A549 (cell line): Measurements from ENCODE around the gene SCAP. TPM values are rescaled to one million over a fixed set of nuclear protein-coding genes. Genes with fewer than 3 reads are reported as not detected.

Experiments used
- ATAC-seq, 2 experiments: fragments of 200-7000 bp in 1 of 2; fragments of >200 bp in 1 of 2; cut with Nextera tagmentation in 1 of 2; cut with Tn5 transposase in 1 of 2; 3 replicates each; pipeline versions ENCODE4 v1.8.0 to v1.9.1; 2018 to 2020; ENCODE audit warnings: mild to moderate bottlenecking in 1 of 2, moderate library complexity in 1 of 2
- CTCF ChIA-PET: fragments of 300-600 bp; sonication (Branson Sonifier 250); formaldehyde crosslinking; extraction: SDS; loops from one replicate; lab custom pipeline; 2021; ENCODE audit warnings: antibody characterized with exemption, inconsistent platforms; lab: Yijun Ruan, JAX
- POLR2A ChIA-PET: fragments of 350-600 bp; formaldehyde crosslinking; extraction: SDS; loops from one replicate; lab custom pipeline; 2021; ENCODE audit warnings: antibody characterized with exemption, inconsistent platforms; lab: Yijun Ruan, JAX
- DNase-seq, 2 experiments: peaks; one replicate each; pipeline versions ENCODE4 v3.0.0 to v3.0.0-alpha.2; 2011 to 2016; ENCODE audit warnings: low read depth in 1 of 2, low spot score in 1 of 2
- FAIRE-seq: peaks from 2 replicates; lab custom pipeline; 2011; peaks lifted over from hg19 to GRCh38; lab: Jason Lieb, UNC
- H3K27ac ChIP-seq, 2 experiments: fragments of >200 bp; sonication (Bioruptor Twin); formaldehyde crosslinking; 3 replicates each; pipeline ENCODE4 v1.5.1; 2016 to 2017
- H3K4me1 ChIP-seq: fragments of >200 bp; sonication (Bioruptor Twin); formaldehyde crosslinking; 3 replicates; pipeline ENCODE4 v1.6.1; 2016
- H3K4me2 ChIP-seq: fragments of >200 bp; sonication (Bioruptor Twin); formaldehyde crosslinking; 3 replicates; pipeline ENCODE4 v1.6.1; 2016
- H3K4me3 ChIP-seq: fragments of >200 bp; sonication (Bioruptor Twin); formaldehyde crosslinking; 3 replicates; pipeline ENCODE4 v1.5.1; 2016
- H3K9me3 ChIP-seq: fragments of >200 bp; sonication (Bioruptor Twin); formaldehyde crosslinking; 3 replicates; pipeline ENCODE4 v1.6.1; 2016
- CBX8 ChIP-seq: fragments of 200-600 bp; sonication (generic); IDR thresholded peaks from 2 replicates; pipeline ENCODE4 v1.6.1; 2016
- CHD4 ChIP-seq: fragments of 200-600 bp; sonication (generic); IDR thresholded peaks from 2 replicates; pipeline ENCODE4 v1.6.1; 2016; ENCODE audit warnings: antibody characterized with exemption, mild to moderate bottlenecking, borderline replicate concordance
- CTCF ChIP-seq: fragments of >200 bp; sonication (Bioruptor Twin); formaldehyde crosslinking; IDR thresholded peaks from 3 replicates; pipeline ENCODE4 v1.5.1; 2016
- ELK1 ChIP-seq: fragments of 150-350 bp; IDR thresholded peaks from 2 replicates; pipeline ENCODE4 v1.6.1; 2014; ENCODE audit warnings: low read depth, mild to moderate bottlenecking, low read length
- EP300 ChIP-seq, 2 experiments: fragments of >200 bp; sonication (Bioruptor Twin); formaldehyde crosslinking; IDR thresholded peaks; 2 replicates in 1 of 2; 3 replicates in 1 of 2; pipeline ENCODE4 v1.6.1; 2016 to 2017
- ESRRA ChIP-seq: fragments of 150-350 bp; IDR thresholded peaks from 2 replicates; pipeline ENCODE4 v1.6.1; 2014; ENCODE audit warnings: mild to moderate bottlenecking, low read length, borderline replicate concordance
- FOSB ChIP-seq: fragments of 250-450 bp; sonication (Bioruptor Pico); IDR thresholded peaks from 2 replicates; pipeline ENCODE4 v1.5.0; 2020; ENCODE audit warnings: mild to moderate bottlenecking, moderate library complexity
- GATA3 ChIP-seq: IDR thresholded peaks from 2 replicates; pipeline ENCODE4 v1.6.1; 2012; ENCODE audit warnings: borderline replicate concordance
- HEYL ChIP-seq: fragments of 250-450 bp; sonication (Bioruptor Pico); IDR thresholded peaks from 2 replicates; pipeline ENCODE4 v1.8.0; 2021; ENCODE audit warnings: mild to moderate bottlenecking, moderate library complexity
- HMGXB4 ChIP-seq: fragments of 250-450 bp; sonication (Bioruptor Pico); IDR thresholded peaks from 2 replicates; pipeline ENCODE4 v1.5.0; 2021; ENCODE audit warnings: mild to moderate bottlenecking, moderate library complexity, borderline replicate concordance
- JUN ChIP-seq, 2 experiments: fragments of >200 bp; sonication (Bioruptor Twin); formaldehyde crosslinking; IDR thresholded peaks; 2 replicates in 1 of 2; 3 replicates in 1 of 2; pipeline ENCODE4 v1.6.1; 2016 to 2017
- KDM1A ChIP-seq: fragments of 200-600 bp; sonication (generic); IDR thresholded peaks from 2 replicates; pipeline ENCODE4 v1.6.1; 2016; ENCODE audit warnings: low read depth, mild to moderate bottlenecking
- KDM5A ChIP-seq: fragments of 200-600 bp; sonication (generic); IDR thresholded peaks from 2 replicates; pipeline ENCODE4 v1.6.1; 2016; ENCODE audit warnings: antibody characterized with exemption, mild to moderate bottlenecking
- MAZ ChIP-seq: fragments of 150-350 bp; IDR thresholded peaks from 2 replicates; pipeline ENCODE4 v1.6.1; 2014; ENCODE audit warnings: antibody characterized with exemption, low read depth, low read length, borderline replicate concordance
- NPAS2 ChIP-seq: fragments of 250-450 bp; sonication (Bioruptor Pico); IDR thresholded peaks from 2 replicates; pipeline ENCODE4 v1.8.0; 2022; ENCODE audit warnings: mild to moderate bottlenecking, moderate library complexity, borderline replicate concordance
- NR3C1 ChIP-seq: fragments of >200 bp; sonication (Bioruptor Twin); formaldehyde crosslinking; IDR thresholded peaks from 3 replicates; pipeline ENCODE4 v1.6.1; 2017
- POLR2A ChIP-seq: IDR thresholded peaks from 2 replicates; pipeline ENCODE4 v1.6.1; 2012; ENCODE audit warnings: mild to moderate bottlenecking, low read length
- REST ChIP-seq: fragments of 200-600 bp; sonication (generic); IDR thresholded peaks from 2 replicates; pipeline ENCODE4 v1.6.1; 2016; ENCODE audit warnings: antibody characterized with exemption, mild to moderate bottlenecking, moderate library complexity
- RFX5 ChIP-seq: fragments of 450-650 bp; IDR thresholded peaks from 2 replicates; pipeline ENCODE4 v1.7.1; 2014; ENCODE audit warnings: antibody characterized with exemption, mild to moderate bottlenecking, moderate library complexity
- RNF2 ChIP-seq: fragments of 200-600 bp; sonication (generic); IDR thresholded peaks from 2 replicates; pipeline ENCODE4 v1.6.1; 2016; ENCODE audit warnings: low read depth, mild to moderate bottlenecking, antibody characterized with exemption, moderate library complexity, borderline replicate concordance
- SMC3 ChIP-seq: fragments of >200 bp; sonication (Bioruptor Twin); formaldehyde crosslinking; IDR thresholded peaks from 3 replicates; pipeline ENCODE4 v1.6.1; 2018; ENCODE audit warnings: inconsistent platforms
- TP53 ChIP-seq: fragments of 250-450 bp; sonication (Bioruptor Pico); IDR thresholded peaks from 2 replicates; pipeline ENCODE4 v1.5.0; 2021; ENCODE audit warnings: mild to moderate bottlenecking, moderate library complexity
- USF2 ChIP-seq: fragments of 450-650 bp; IDR thresholded peaks from 2 replicates; pipeline ENCODE4 v1.6.1; 2014; ENCODE audit warnings: antibody characterized with exemption
- ZNF302 ChIP-seq: fragments of 250-450 bp; sonication (Bioruptor Pico); IDR thresholded peaks from 2 replicates; pipeline ENCODE4 v1.9.0; 2021; ENCODE audit warnings: inconsistent platforms, mild to moderate bottlenecking, moderate library complexity
- ZSCAN20 ChIP-seq: fragments of 250-450 bp; sonication (Bioruptor Pico); IDR thresholded peaks from 2 replicates; pipeline ENCODE4 v1.8.0; 2022; ENCODE audit warnings: mild to moderate bottlenecking, moderate library complexity
- WGBS: methylation state at CpG from one replicate; pipeline ENCODE4 v1.1.6; 2017; ENCODE audit errors: missing lambda C conversion rate; 5-methylcytosine and 5-hydroxymethylcytosine counted together
- polyA plus RNA-seq, 4 experiments: library from polyadenylated mRNA; depleted of rRNA in 3 of 4; stranded (reverse); fragments of >200 nt; fragmentation: RNase III in 1 of 4; extraction: RNeasy Plus Mini Kit Qiagen cat#74134 plus additional on column Dnase treatment in 1 of 4; gene quantifications; 2 replicates in 3 of 4; 3 replicates in 1 of 4; pipeline ENCODE4 v1.2.3, GENCODE V29; 2011 to 2017

SCAP gene
- polyA plus RNA-seq, 2 of the 4 experiments (the other 2 are of a cell fraction) = 12.9 to 25.9 TPM

GRCh38 chr3:47427866-47428265, 47.9 kb downstream of the SCAP start:
- no peaks in the 10 kb centered on the region for H3K4me1 ChIP-seq
- no peaks in the 10 kb centered on the region for H3K9me3 ChIP-seq
- FAIRE-seq = no peak
- CTCF ChIA-PET = interaction anchor here (1.1 to 3.6 kb wide), 3 partner anchors 7 to 48 kb away, joined by 3 to 24 read pairs (median 12); partner anchors contain the start of gene SCAP
- TF ChIP-seq POLR2A (no peak), CHD4 (no peak), KDM5A (no peak), USF2 (no peak), JUN (IDR thresholded peaks at IDR 0.05) (no peak), ZSCAN20 (CRISPR knock-in tag) (no peak), FOSB (CRISPR knock-in tag) (no peak), RFX5 (no peak), HMGXB4 (CRISPR knock-in tag) (no peak), RNF2 (no peak), NPAS2 (CRISPR knock-in tag) (no peak)
- no peak overlapping the region for H3K4me3 ChIP-seq
- DNase-seq = no peak
- no peak for ATAC-seq
- POLR2A ChIA-PET = no interaction called here
- no peak overlapping the region for H3K27ac ChIP-seq
- 94% methylated on average over 3 of the region's 6 CpGs for WGBS
- H3K4me2 ChIP-seq = no peak overlapping the region

- Histone ChIP-seq H3K4me1 (0 out of 3 replicates have a peak, but pooled peaks cover 7% of the 10 kb centered on the region), H3K9me3 (no peaks in the 10 kb centered on the region), H3K4me3 (no peak overlapping the region), H3K4me2 (no peak overlapping the region), H3K27ac (no peak overlapping the region)
- DNase-seq (no peak), FAIRE-seq (no peak), ATAC-seq (no peak)
- TF ChIP-seq NPAS2 (CRISPR knock-in tag) (no peak), CTCF (no peak), USF2 (no peak), ESRRA (no peak), MAZ (no peak), GATA3 (no peak), ELK1 (no peak), CBX8 (no peak), HEYL (CRISPR knock-in tag) (no peak), NR3C1 (no peak), SMC3 (no peak), TP53 (no peak), EP300 (IDR thresholded peaks at IDR 0.05) (no peak), ZNF302 (CRISPR knock-in tag) (no peak), CHD4 (no peak), POLR2A (no peak), ZSCAN20 (CRISPR knock-in tag) (no peak), KDM1A (no peak), REST (no peak)
- ChIA-PET POLR2A (no interaction called here), CTCF (interaction anchor here (1.5 to 1.6 kb wide), 2 partner anchors 15 to 50 kb away, joined by 3 to 5 read pairs; no protein-coding TSS in a partner anchor)
- WGBS = 92% methylated on average over 9 of the region's 9 CpGs
Observed at GRCh38 chr3:47425959-47426358, 49.8 kb downstream of the SCAP start.
